ENCODE data around the gene RAD51AP2. TPM values are rescaled to one million over a fixed set of nuclear protein-coding genes. Genes with fewer than 3 reads are reported as not detected.

RAD51AP2 gene
- total and polyA plus RNA-seq, 2 of the 8 experiments (the other 6 are each of a cell fraction or from before 2014, with no cell fraction given), result 0.02 to 0.20 TPM

DNA sequence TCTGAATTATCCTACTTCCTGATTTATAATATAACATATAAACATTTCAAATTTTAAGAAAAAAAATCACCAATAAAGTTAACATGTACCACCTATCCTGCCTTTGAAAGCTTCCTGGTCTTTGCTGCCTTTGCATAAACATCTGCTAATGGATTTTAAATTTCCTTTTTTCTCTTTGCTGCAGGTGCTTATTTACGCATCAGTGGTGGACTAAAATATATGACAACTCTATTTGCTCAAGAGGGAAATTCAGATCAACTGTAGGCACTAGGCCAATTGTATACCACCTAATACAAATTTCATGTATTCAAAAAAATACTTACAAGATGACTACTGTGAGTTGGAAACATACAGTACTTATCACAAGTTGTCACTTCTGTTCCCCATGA, 57.2 kb downstream of the RAD51AP2 start (continued):
- TF ChIP-seq KDM5A (IDR thresholded peaks at IDR 0.05; ENCODE audit: low read length) (no peak), HDAC2 (IDR thresholded peaks at IDR 0.05; ENCODE audit: borderline replicate concordance in 1 of 2, low read depth in 2 of 2, low read length in 2 of 2) (no peak), TBP (IDR thresholded peaks at IDR 0.05; ENCODE audit: low read depth, low read length) (no peak), NRF1 (IDR thresholded peaks at IDR 0.05; ENCODE audit: low read depth, low read length) (no peak), HDAC6 (IDR thresholded peaks at IDR 0.05; ENCODE audit: low read depth, low read length) (no peak)
- TF ChIP-seq, protein P1, sequence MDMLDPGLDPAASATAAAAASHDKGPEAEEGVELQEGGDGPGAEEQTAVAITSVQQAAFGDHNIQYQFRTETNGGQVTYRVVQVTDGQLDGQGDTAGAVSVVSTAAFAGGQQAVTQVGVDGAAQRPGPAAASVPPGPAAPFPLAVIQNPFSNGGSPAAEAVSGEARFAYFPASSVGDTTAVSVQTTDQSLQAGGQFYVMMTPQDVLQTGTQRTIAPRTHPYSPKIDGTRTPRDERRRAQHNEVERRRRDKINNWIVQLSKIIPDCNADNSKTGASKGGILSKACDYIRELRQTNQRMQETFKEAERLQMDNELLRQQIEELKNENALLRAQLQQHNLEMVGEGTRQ (IDR thresholded peaks at IDR 0.05; ENCODE audit: low read length), result no peak

Other genes with a start within 250 kb of the RAD51AP2 start
- gene VSNL1, start 22.3 kb upstream of the RAD51AP2 start, total RNA-seq (2021; fragmentation: NEBNext Ultra II Directional; extraction: Animal tissue kit (Norgen Biotek cat#: 25700)), result 108 and 113 TPM in 2 replicates
- gene VSNL1, start 22.3 kb upstream of the RAD51AP2 start, polyA plus RNA-seq (2011; rRNA removed), result 34.7 and 49.4 TPM in 2 replicates
- gene SMC6, start 235.4 kb upstream of the RAD51AP2 start, total RNA-seq (2021; fragmentation: NEBNext Ultra II Directional; extraction: Animal tissue kit (Norgen Biotek cat#: 25700)), result 48.5 and 49.5 TPM in 2 replicates
- gene SMC6, start 235.4 kb upstream of the RAD51AP2 start, polyA plus RNA-seq (2011; rRNA removed), result 6.1 and 9.7 TPM in 2 replicates
- 19.2 and 20.5 TPM in 2 replicates for gene GEN1, start 235.7 kb upstream of the RAD51AP2 start, total RNA-seq (2021; fragmentation: NEBNext Ultra II Directional; extraction: Animal tissue kit (Norgen Biotek cat#: 25700))
- 6.6 and 6.9 TPM in 2 replicates for gene GEN1, start 235.7 kb upstream of the RAD51AP2 start, polyA plus RNA-seq (2011; rRNA removed)

All from H1 (cell line).